ENCODE data around the gene SLC26A4.

SLC26A4 gene

GRCh38 chr7:107742678-107743566 lies 82.3 kb downstream of the SLC26A4 start:
- Histone ChIP-seq H3K27me3 (replicated peaks in 2 of 5; ENCODE audit: control insufficient read depth in 4 of 5, insufficient read depth in 5 of 5, low read length in 4 of 5) (no peaks in the 10 kb centered on the region), H3K4me1 (ENCODE audit: control extremely low read depth in 1 of 4, control insufficient read depth in 4 of 4, insufficient read depth in 4 of 4, low read length in 3 of 4) (peaks cover 22 to 38% (median 30%) of the 10 kb centered on the region in 4 experiments), H3K27ac (ENCODE audit: insufficient read depth in 1 of 2, low read depth in 1 of 2, low read length in 2 of 2, poor library complexity in 1 of 2, severe bottlenecking in 2 of 2) (peak overlapping the region; percentile 99), H3K36me3 (ENCODE audit: control insufficient read depth in 4 of 4, insufficient read depth in 4 of 4, low read length in 3 of 4) (peaks cover 0 to 3% (median 0%) of the 10 kb centered on the region in 4 experiments), H3K9me3 (ENCODE audit: control extremely low read depth in 1 of 5, control insufficient read depth in 4 of 5, insufficient read depth in 2 of 5, low read depth in 1 of 5, low read length in 4 of 5) (no peaks in the 10 kb centered on the region), H3K4me3 (ENCODE audit: control insufficient read depth in 1 of 7, extremely low read depth in 1 of 7, insufficient read depth in 4 of 7, low read depth in 2 of 7, low read length in 6 of 7) (peak overlapping the region; percentile 78 to 99 (median 94))
- DNase-seq: peak in 2 of 3 donors; percentile 59 to 87
- ChIA-PET CTCF (interaction anchor here (0.7 to 11.9 kb wide), 13 partner anchors 9 to 279 kb away, joined by 3 to 148 read pairs (median 5); no protein-coding TSS in a partner anchor), POLR2A (interaction anchor here (0.5 to 2.5 kb wide), 11 partner anchors 10 to 313 kb away, joined by 3 to 14 read pairs (median 3); no protein-coding TSS in a partner anchor)
- WGBS (ENCODE audit: insufficient coverage): 5% methylated on average over 26 of the region's 29 CpGs

GRCh38 chr7:107743567-107744344 lies 83.1 kb downstream of the SLC26A4 start, which contains the start of gene CBLL1:
CBLL1 (plus strand) TSS chr7:107744142; CDS start chr7:107744164, 22 bp downstream.
- peak; percentile 96 to 98 (median 98) for DNase-seq
- CTCF ChIA-PET: interaction anchor here (0.7 to 11.9 kb wide), 13 partner anchors 8 to 280 kb away, joined by 3 to 148 read pairs (median 5); no protein-coding TSS in a partner anchor
- POLR2A ChIA-PET: interaction anchor here (0.5 to 2.5 kb wide), 12 partner anchors 9 to 335 kb away, joined by 3 to 14 read pairs (median 3); partner anchors contain the start of gene DLD
- Histone ChIP-seq H3K27me3 (replicated peaks in 2 of 5; ENCODE audit: control insufficient read depth in 4 of 5, insufficient read depth in 5 of 5, low read length in 4 of 5) (no peaks in the 10 kb centered on the region), H3K27ac (ENCODE audit: insufficient read depth in 1 of 2, low read depth in 1 of 2, low read length in 2 of 2, poor library complexity in 1 of 2, severe bottlenecking in 2 of 2) (peak within 1 kb of the TSS; percentile 99), H3K4me1 (ENCODE audit: control extremely low read depth in 1 of 4, control insufficient read depth in 4 of 4, insufficient read depth in 4 of 4, low read length in 3 of 4) (peaks cover 22 to 38% (median 30%) of the 10 kb centered on the region in 4 experiments), H3K4me3 (ENCODE audit: control insufficient read depth in 1 of 7, extremely low read depth in 1 of 7, insufficient read depth in 4 of 7, low read depth in 2 of 7, low read length in 6 of 7) (peak within 1 kb of the TSS; percentile 78 to 99 (median 94)), H3K36me3 (ENCODE audit: control insufficient read depth in 4 of 4, insufficient read depth in 4 of 4, low read length in 3 of 4) (peaks cover 1 to 4% (median 2%) of the 10 kb centered on the region in 4 experiments), H3K9me3 (ENCODE audit: control extremely low read depth in 1 of 5, control insufficient read depth in 4 of 5, insufficient read depth in 2 of 5, low read depth in 1 of 5, low read length in 4 of 5) (no peaks in the 10 kb centered on the region)
- under 1% methylated on average over 56 of the region's 56 CpGs for WGBS (ENCODE audit: insufficient coverage)

GRCh38 chr7:107744345-107744750 lies 83.7 kb downstream of the SLC26A4 start:
- Histone ChIP-seq H3K27me3 (replicated peaks in 2 of 5; ENCODE audit: control insufficient read depth in 4 of 5, insufficient read depth in 5 of 5, low read length in 4 of 5) (no peaks in the 10 kb centered on the region), H3K27ac (ENCODE audit: insufficient read depth in 1 of 2, low read depth in 1 of 2, low read length in 2 of 2, poor library complexity in 1 of 2, severe bottlenecking in 2 of 2) (peak overlapping the region; percentile 99), H3K36me3 (ENCODE audit: control insufficient read depth in 4 of 4, insufficient read depth in 4 of 4, low read length in 3 of 4) (peaks cover 4 to 6% (median 5%) of the 10 kb centered on the region in 4 experiments), H3K4me3 (ENCODE audit: control insufficient read depth in 1 of 7, extremely low read depth in 1 of 7, insufficient read depth in 4 of 7, low read depth in 2 of 7, low read length in 6 of 7) (peak overlapping the region; percentile 78 to 99 (median 94)), H3K9me3 (ENCODE audit: control extremely low read depth in 1 of 5, control insufficient read depth in 4 of 5, insufficient read depth in 2 of 5, low read depth in 1 of 5, low read length in 4 of 5) (no peaks in the 10 kb centered on the region), H3K4me1 (ENCODE audit: control extremely low read depth in 1 of 4, control insufficient read depth in 4 of 4, insufficient read depth in 4 of 4, low read length in 3 of 4) (peaks cover 22 to 38% (median 30%) of the 10 kb centered on the region in 4 experiments)
- ChIA-PET CTCF (interaction anchor here (1.3 to 11.9 kb wide), 5 partner anchors 11 to 281 kb away, joined by 4 to 148 read pairs (median 7); no protein-coding TSS in a partner anchor), POLR2A (interaction anchor here (0.6 to 2.5 kb wide), 4 partner anchors 91 to 335 kb away, joined by 3 to 14 read pairs (median 3); partner anchors contain the start of gene DLD)
- no peak for DNase-seq
- WGBS (ENCODE audit: insufficient coverage): 0% methylated on average over 14 of the region's 22 CpGs

- no peak for DNase-seq
- Histone ChIP-seq H3K4me1 (ENCODE audit: control extremely low read depth in 1 of 4, control insufficient read depth in 4 of 4, insufficient read depth in 4 of 4, low read length in 3 of 4) (peaks cover 22 to 38% (median 30%) of the 10 kb centered on the region in 4 experiments), H3K9me3 (ENCODE audit: control extremely low read depth in 1 of 5, control insufficient read depth in 4 of 5, insufficient read depth in 2 of 5, low read depth in 1 of 5, low read length in 4 of 5) (no peaks in the 10 kb centered on the region), H3K27ac (ENCODE audit: insufficient read depth in 1 of 2, low read depth in 1 of 2, low read length in 2 of 2, poor library complexity in 1 of 2, severe bottlenecking in 2 of 2) (peak overlapping the region in 1 of 2 experiments; percentile 39), H3K27me3 (replicated peaks in 2 of 5; ENCODE audit: control insufficient read depth in 4 of 5, insufficient read depth in 5 of 5, low read length in 4 of 5) (no peaks in the 10 kb centered on the region), H3K36me3 (ENCODE audit: control insufficient read depth in 4 of 4, insufficient read depth in 4 of 4, low read length in 3 of 4) (peaks cover 7 to 16% (median 12%) of the 10 kb centered on the region in 4 experiments), H3K4me3 (ENCODE audit: control insufficient read depth in 1 of 7, extremely low read depth in 1 of 7, insufficient read depth in 4 of 7, low read depth in 2 of 7, low read length in 6 of 7) (peak overlapping the region in 4 of 7 experiments; percentile 83 to 99 (median 96))
- POLR2A ChIA-PET: no interaction called here
- CTCF ChIA-PET: interaction anchor here (0.9 to 11.9 kb wide), 3 partner anchors 10 to 131 kb away, joined by 3 to 148 read pairs (median 10); no protein-coding TSS in a partner anchor
- 100% methylated on average over 2 of the region's 3 CpGs for WGBS (ENCODE audit: insufficient coverage)
Observed at GRCh38 chr7:107746006-107746405, 85.4 kb downstream of the SLC26A4 start.

- CTCF ChIA-PET: no interaction called here
- H3K36me3 ChIP-seq (ENCODE audit: control insufficient read depth in 4 of 4, insufficient read depth in 4 of 4, low read length in 3 of 4): peaks cover 14 to 60% (median 38%) of the 10 kb centered on the region in 4 experiments
- peaks cover under 1 to 6% (median 2%) of the 10 kb centered on the region in 4 experiments for H3K4me1 ChIP-seq (ENCODE audit: control extremely low read depth in 1 of 4, control insufficient read depth in 4 of 4, insufficient read depth in 4 of 4, low read length in 3 of 4)
Observed at GRCh38 chr7:107751113-107751512, 90.5 kb downstream of the SLC26A4 start.

GRCh38 chr7:107754642-107755041 lies 94.0 kb downstream of the SLC26A4 start:
- H3K4me3 ChIP-seq (ENCODE audit: control insufficient read depth in 1 of 7, extremely low read depth in 1 of 7, insufficient read depth in 4 of 7, low read depth in 2 of 7, low read length in 6 of 7): no peak overlapping the region
- H3K9me3 ChIP-seq (ENCODE audit: control extremely low read depth in 1 of 5, control insufficient read depth in 4 of 5, insufficient read depth in 2 of 5, low read depth in 1 of 5, low read length in 4 of 5): no peaks in the 10 kb centered on the region
- peaks cover 26 to 83% (median 51%) of the 10 kb centered on the region in 4 experiments for H3K36me3 ChIP-seq (ENCODE audit: control insufficient read depth in 4 of 4, insufficient read depth in 4 of 4, low read length in 3 of 4)
- no peak for DNase-seq
- H3K27me3 ChIP-seq (replicated peaks in 2 of 5; ENCODE audit: control insufficient read depth in 4 of 5, insufficient read depth in 5 of 5, low read length in 4 of 5): no peaks in the 10 kb centered on the region
- no peaks in the 10 kb centered on the region for H3K4me1 ChIP-seq (ENCODE audit: control extremely low read depth in 1 of 4, control insufficient read depth in 4 of 4, insufficient read depth in 4 of 4, low read length in 3 of 4)
- CTCF ChIA-PET: interaction anchor here (1.1 to 1.9 kb wide), 3 partner anchors 9 to 122 kb away, joined by 3 to 10 read pairs (median 3); no protein-coding TSS in a partner anchor
- H3K27ac ChIP-seq (ENCODE audit: insufficient read depth in 1 of 2, low read depth in 1 of 2, low read length in 2 of 2, poor library complexity in 1 of 2, severe bottlenecking in 2 of 2): no peak overlapping the region
- 100% methylated on average over 1 of the region's 2 CpGs for WGBS (ENCODE audit: insufficient coverage)
- POLR2A ChIA-PET: no interaction called here

More at GRCh38 chr7:107751113-107751512, 90.5 kb downstream of the SLC26A4 start:
- Histone ChIP-seq H3K27ac (ENCODE audit: insufficient read depth in 1 of 2, low read depth in 1 of 2, low read length in 2 of 2, poor library complexity in 1 of 2, severe bottlenecking in 2 of 2) (no peak overlapping the region), H3K4me3 (ENCODE audit: control insufficient read depth in 1 of 7, extremely low read depth in 1 of 7, insufficient read depth in 4 of 7, low read depth in 2 of 7, low read length in 6 of 7) (no peak overlapping the region), H3K9me3 (ENCODE audit: control extremely low read depth in 1 of 5, control insufficient read depth in 4 of 5, insufficient read depth in 2 of 5, low read depth in 1 of 5, low read length in 4 of 5) (no peaks in the 10 kb centered on the region), H3K27me3 (replicated peaks in 2 of 5; ENCODE audit: control insufficient read depth in 4 of 5, insufficient read depth in 5 of 5, low read length in 4 of 5) (no peaks in the 10 kb centered on the region)
- 98% methylated on average over 6 of the region's 7 CpGs for WGBS (ENCODE audit: insufficient coverage)
- no peak for DNase-seq
- POLR2A ChIA-PET: no interaction called here
